GM10248 (cell line): Measurements from ENCODE around the gene CFAP65.

ENCODE experiments used
- CTCF ChIA-PET: fragments of 300-600 bp; sonication (Branson Sonifier 250); formaldehyde crosslinking; extraction: SDS; loops from one replicate; lab custom pipeline; 2021; ENCODE audit warnings: antibody characterized with exemption; lab: Yijun Ruan, JAX
- POLR2A ChIA-PET: fragments of 350-650 bp; sonication (Branson Sonifier 250); formaldehyde crosslinking; extraction: SDS; loops from one replicate; lab custom pipeline; 2020; ENCODE audit warnings: antibody characterized with exemption; lab: Yijun Ruan, JAX
- DNase-seq: peaks from one replicate; pipeline ENCODE4 v3.0.0; 2012; ENCODE audit errors: extremely low spot score
- CTCF ChIP-seq: IDR thresholded peaks from 2 replicates; pipeline ENCODE4 v1.5.1; 2012; ENCODE audit warnings: mild to moderate bottlenecking, low read depth; ENCODE audit errors: extremely low read depth, missing control alignments, control extremely low read depth

The CFAP65 gene

GRCh38 chr2:219030177-219030940 lies 11.0 kb downstream of the CFAP65 start:
- no peak for TF ChIP-seq CTCF
- CTCF ChIA-PET: interaction anchor here (0.6 to 8.6 kb wide), 60 partner anchors 8 to 373 kb away, joined by 3 to 151 read pairs (median 6); partner anchors contain the start of gene NHEJ1
- no peak for DNase-seq
- POLR2A ChIA-PET: no interaction called here

- DNase-seq: peak; percentile 90
- CTCF ChIA-PET: interaction anchor here (0.6 to 8.6 kb wide), 61 partner anchors 9 to 373 kb away, joined by 3 to 151 read pairs (median 5); partner anchors contain the start of gene NHEJ1
- peak; percentile 95 for TF ChIP-seq CTCF
- POLR2A ChIA-PET: no interaction called here
Measured at GRCh38 chr2:219029829-219030165, 11.5 kb downstream of the CFAP65 start.

GRCh38 chr2:219028996-219029828 lies 12.1 kb downstream of the CFAP65 start:
- TF ChIP-seq CTCF: no peak
- ChIA-PET POLR2A (no interaction called here), CTCF (interaction anchor here (0.6 to 8.6 kb wide), 60 partner anchors 9 to 501 kb away, joined by 3 to 151 read pairs (median 6); partner anchors contain the start of gene NHEJ1)

GRCh38 chr2:219028141-219028540 lies 13.2 kb downstream of the CFAP65 start:
- POLR2A ChIA-PET: no interaction called here
- CTCF ChIA-PET: interaction anchor here (1.0 to 8.6 kb wide), 9 partner anchors 14 to 144 kb away, joined by 3 to 151 read pairs (median 13); partner anchors contain the start of gene NHEJ1
- DNase-seq: no peak
- TF ChIP-seq CTCF: no peak

More at GRCh38 chr2:219028996-219029828, 12.1 kb downstream of the CFAP65 start:
- no peak for DNase-seq

GRCh38 chr2:219027511-219028055 lies 13.7 kb downstream of the CFAP65 start:
- POLR2A ChIA-PET: no interaction called here
- no peak for DNase-seq
- TF ChIP-seq CTCF: no peak
- CTCF ChIA-PET: interaction anchor here (0.7 to 8.6 kb wide), 9 partner anchors 10 to 145 kb away, joined by 3 to 151 read pairs (median 6); partner anchors contain the start of gene NHEJ1

GRCh38 chr2:219026946-219027345 lies 14.4 kb downstream of the CFAP65 start:
- CTCF ChIA-PET: interaction anchor here (0.7 to 8.6 kb wide), 9 partner anchors 9 to 145 kb away, joined by 3 to 151 read pairs (median 4); partner anchors contain the start of gene NHEJ1
- DNase-seq: no peak
- TF ChIP-seq CTCF: no peak
- POLR2A ChIA-PET: no interaction called here
